GM21360 (cell line): ENCODE results near the gene UBL5.

Experiments
- ATAC-seq: cut with Tn5 transposase; IDR thresholded peaks from one replicate; pipeline ENCODE4 v1.9.1; 2021; ENCODE audit warnings: mild to moderate bottlenecking, moderate library complexity; ENCODE audit not compliant: unreplicated experiment

The UBL5 gene

GRCh38 chr19:9878511-9879196, 50.9 kb downstream of the UBL5 start:
- no peak for ATAC-seq
